PC-3 (cell line): ENCODE data around the gene NOL9.

Experiments
- EZH2phosphoT487 ChIP-seq: fragments of 300-600 bp; sonication (generic); IDR thresholded peaks from 2 replicates; pipeline ENCODE4 v1.6.1; 2018; ENCODE audit warnings: mild to moderate bottlenecking, antibody characterized with exemption, low read length, borderline replicate concordance
- TF ChIP-seq, protein P1 (sequence below): fragments of 300-600 bp; sonication (generic); conservative IDR thresholded peaks from 2 replicates; pipeline ENCODE4 v1.5.1; 2017; ENCODE audit warnings: antibody characterized with exemption, low read depth, mild to moderate bottlenecking, low read length

DNA sequence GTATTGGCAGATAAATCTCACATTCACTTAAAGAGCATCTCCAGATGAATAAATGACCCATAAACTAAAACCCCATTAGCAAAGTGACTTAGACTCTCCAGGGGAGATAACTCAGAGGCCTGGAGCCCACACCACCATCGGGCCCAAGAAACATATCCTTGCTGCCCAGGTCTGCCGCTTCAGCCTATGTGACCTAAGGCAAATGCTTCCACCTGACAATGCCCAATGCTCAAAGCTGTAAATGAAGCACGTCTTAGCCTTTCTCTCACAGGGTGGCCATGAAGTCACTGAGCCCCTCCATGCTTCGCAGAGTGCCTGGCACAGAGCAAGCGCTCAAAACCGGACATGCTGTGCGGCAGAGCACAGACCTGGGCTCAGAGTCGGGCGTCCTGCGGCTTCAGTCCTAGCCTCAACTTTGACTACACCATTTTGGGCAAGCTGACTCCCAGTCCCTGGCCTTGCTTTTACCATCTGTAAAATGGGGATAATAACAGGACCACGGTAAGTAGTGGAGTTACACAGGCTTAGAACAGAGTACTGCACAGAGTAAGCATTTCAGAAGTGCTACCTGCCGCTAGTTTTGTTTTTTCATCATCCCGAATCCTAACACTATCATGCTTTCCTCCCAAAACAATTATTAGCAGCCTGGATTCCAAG, 23.7 kb downstream of the NOL9 start:
- TF ChIP-seq, protein P1, sequence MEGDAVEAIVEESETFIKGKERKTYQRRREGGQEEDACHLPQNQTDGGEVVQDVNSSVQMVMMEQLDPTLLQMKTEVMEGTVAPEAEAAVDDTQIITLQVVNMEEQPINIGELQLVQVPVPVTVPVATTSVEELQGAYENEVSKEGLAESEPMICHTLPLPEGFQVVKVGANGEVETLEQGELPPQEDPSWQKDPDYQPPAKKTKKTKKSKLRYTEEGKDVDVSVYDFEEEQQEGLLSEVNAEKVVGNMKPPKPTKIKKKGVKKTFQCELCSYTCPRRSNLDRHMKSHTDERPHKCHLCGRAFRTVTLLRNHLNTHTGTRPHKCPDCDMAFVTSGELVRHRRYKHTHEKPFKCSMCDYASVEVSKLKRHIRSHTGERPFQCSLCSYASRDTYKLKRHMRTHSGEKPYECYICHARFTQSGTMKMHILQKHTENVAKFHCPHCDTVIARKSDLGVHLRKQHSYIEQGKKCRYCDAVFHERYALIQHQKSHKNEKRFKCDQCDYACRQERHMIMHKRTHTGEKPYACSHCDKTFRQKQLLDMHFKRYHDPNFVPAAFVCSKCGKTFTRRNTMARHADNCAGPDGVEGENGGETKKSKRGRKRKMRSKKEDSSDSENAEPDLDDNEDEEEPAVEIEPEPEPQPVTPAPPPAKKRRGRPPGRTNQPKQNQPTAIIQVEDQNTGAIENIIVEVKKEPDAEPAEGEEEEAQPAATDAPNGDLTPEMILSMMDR: no peak
- TF ChIP-seq EZH2phosphoT487: no peak
